Common myeloid progenitor, CD34-positive (primary cell): ENCODE results near the gene SERTAD1.

Experiments used
- CTCF ChIA-PET: fragments of 350-600 bp; sonication (Branson Sonifier 250); formaldehyde crosslinking; loops from one replicate; lab custom pipeline; 2021; ENCODE audit warnings: antibody characterized with exemption; lab: Charles Lee
- POLR2A ChIA-PET: fragments of 350-600 bp; sonication (Branson Sonifier 250); formaldehyde crosslinking; loops from one replicate; lab custom pipeline; 2021; ENCODE audit warnings: antibody characterized with exemption; lab: Charles Lee
- DNase-seq, 3 donors: peaks; one replicate each; pipeline versions ENCODE4 v3.0.0 to v3.0.0-alpha.2; 2013
- H3K27ac ChIP-seq, 2 experiments: 1 replicate in 1 of 2; 2 replicates in 1 of 2; pipeline ENCODE4 v1.7.0; 2013; ENCODE audit warnings: inconsistent platforms in 2 of 2, low read length in 2 of 2, mild to moderate bottlenecking in 2 of 2, low read depth in 1 of 2, moderate library complexity in 1 of 2; ENCODE audit not compliant: severe bottlenecking in 2 of 2, insufficient read depth in 1 of 2, poor library complexity in 1 of 2
- H3K27me3 ChIP-seq, 5 experiments: replicated peaks in 2 of 5; 1 replicate in 3 of 5; 2 replicates in 2 of 5; pipeline versions ENCODE4 v1.6.1 to v1.7.0; 2013; ENCODE audit warnings: low read length in 4 of 5, mild to moderate bottlenecking in 2 of 5, moderate library complexity in 2 of 5, inconsistent platforms in 1 of 5; ENCODE audit not compliant: insufficient read depth in 5 of 5, control insufficient read depth in 4 of 5
- H3K36me3 ChIP-seq, 4 experiments: 1 replicate in 2 of 4; 2 replicates in 2 of 4; pipeline versions ENCODE4 v1.6.1 to v1.7.0; 2013; ENCODE audit warnings: low read length in 3 of 4, control low read depth in 1 of 4, mild to moderate bottlenecking in 1 of 4; ENCODE audit not compliant: control insufficient read depth in 4 of 4, insufficient read depth in 4 of 4
- H3K4me1 ChIP-seq, 4 experiments: 1 replicate in 3 of 4; 2 replicates in 1 of 4; pipeline versions ENCODE4 v1.6.1 to v1.7.1; 2013; ENCODE audit warnings: low read length in 3 of 4, mild to moderate bottlenecking in 3 of 4, control low read depth in 1 of 4, inconsistent platforms in 1 of 4, moderate library complexity in 1 of 4; ENCODE audit not compliant: control insufficient read depth in 4 of 4, insufficient read depth in 4 of 4; ENCODE audit errors: control extremely low read depth in 1 of 4
- H3K4me3 ChIP-seq, 7 experiments: 1 replicate in 4 of 7; 2 replicates in 3 of 7; pipeline versions ENCODE4 v1.5.1 to v1.7.0; 2013; ENCODE audit warnings: mild to moderate bottlenecking in 7 of 7, low read length in 6 of 7, moderate library complexity in 6 of 7, inconsistent platforms in 2 of 7, low read depth in 2 of 7, control low read depth in 1 of 7; ENCODE audit not compliant: insufficient read depth in 4 of 7, control insufficient read depth in 1 of 7; ENCODE audit errors: extremely low read depth in 1 of 7
- H3K9me3 ChIP-seq, 5 experiments: 1 replicate in 4 of 5; 2 replicates in 1 of 5; pipeline versions ENCODE4 v1.6.1 to v1.7.1; 2013; ENCODE audit warnings: low read length in 4 of 5, mild to moderate bottlenecking in 2 of 5, inconsistent platforms in 1 of 5, low read depth in 1 of 5, moderate library complexity in 1 of 5; ENCODE audit not compliant: control insufficient read depth in 4 of 5, insufficient read depth in 2 of 5; ENCODE audit errors: control extremely low read depth in 1 of 5
- WGBS: methylation state at CpG from one replicate; pipeline ENCODE4 v1.1.5; 2013; ENCODE audit not compliant: insufficient coverage; 5-methylcytosine and 5-hydroxymethylcytosine counted together

The SERTAD1 gene

DNA sequence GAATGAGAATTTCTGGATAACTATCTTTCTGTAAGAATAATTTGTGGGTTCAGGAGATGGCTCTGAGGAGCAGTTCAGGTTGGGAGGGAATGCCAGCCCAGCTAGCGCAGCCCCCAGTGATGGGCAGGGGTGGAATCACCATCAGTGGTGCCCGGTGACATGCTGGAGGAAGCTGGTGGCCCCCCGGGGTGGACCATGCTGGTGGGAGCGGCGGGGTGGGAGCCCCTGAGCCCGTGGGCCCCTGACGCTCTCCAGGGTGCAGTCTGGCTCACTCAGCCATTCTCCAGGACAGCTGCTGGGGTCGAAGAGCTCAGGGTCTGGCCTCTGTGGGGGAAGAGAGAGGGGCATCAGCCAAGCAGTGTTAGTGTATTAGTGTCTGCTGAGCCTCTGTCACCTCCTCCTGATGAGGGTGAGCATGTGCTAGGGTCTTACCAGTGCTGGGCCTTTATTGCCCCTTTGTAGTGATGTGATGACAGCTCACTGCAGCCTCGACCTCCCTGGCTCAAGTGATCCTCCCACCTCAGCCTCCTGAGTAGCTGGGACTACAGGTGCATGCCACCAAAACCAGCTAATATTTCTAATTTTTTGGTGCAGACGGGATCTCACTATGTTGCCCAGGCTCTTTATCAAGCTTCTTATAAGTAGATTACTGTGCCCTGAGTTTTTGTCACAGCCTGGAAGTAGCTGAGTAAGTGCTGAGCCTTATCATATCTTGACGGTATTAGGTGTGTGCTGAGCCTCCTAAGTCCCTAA lies 46.2 kb downstream of the SERTAD1 start:
- DNase-seq = no peak
- Histone ChIP-seq H3K27me3 (no peaks in the 10 kb centered on the region), H3K4me3 (no peak overlapping the region), H3K9me3 (no peaks in the 10 kb centered on the region), H3K4me1 (peaks cover 0 to 4% (median 2%) of the 10 kb centered on the region in 4 experiments), H3K36me3 (peaks cover 0 to 23% (median 14%) of the 10 kb centered on the region in 4 experiments), H3K27ac (no peak overlapping the region)
- 89% methylated on average over 7 of the region's 11 CpGs for WGBS
- CTCF ChIA-PET = interaction anchor here (0.9 kb wide), 1 partner anchor 10 kb away, joined by 3 read pairs; no protein-coding TSS in a partner anchor
- POLR2A ChIA-PET = no interaction called here

DNA sequence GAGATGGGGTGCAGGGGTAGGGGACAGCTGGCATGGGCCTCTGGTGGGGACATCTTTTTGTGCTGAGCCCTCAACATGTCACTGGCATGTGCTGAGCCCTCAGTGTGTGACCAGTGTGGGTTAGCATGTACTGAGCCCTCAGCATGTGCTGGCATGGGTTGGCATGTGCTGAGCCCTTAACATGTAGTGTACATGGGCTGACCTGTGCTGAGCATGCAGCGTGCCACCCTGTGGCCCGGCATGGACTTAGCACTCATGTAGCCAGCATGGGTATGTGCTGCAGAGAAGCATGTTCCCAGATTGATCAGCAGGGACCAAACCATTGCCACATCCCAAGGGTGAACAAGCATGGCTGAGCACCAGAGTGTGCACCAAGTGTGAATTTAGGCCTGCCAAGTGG lies 47.3 kb downstream of the SERTAD1 start:
- WGBS = 91% methylated on average over 2 of the region's 2 CpGs
- H3K36me3 ChIP-seq = peaks cover 2 to 30% (median 20%) of the 10 kb centered on the region in 4 experiments
- H3K27ac ChIP-seq = no peak overlapping the region
- H3K4me3 ChIP-seq = no peak overlapping the region
- H3K27me3 ChIP-seq = no peaks in the 10 kb centered on the region
- ChIA-PET CTCF (no interaction called here), POLR2A (no interaction called here)
- H3K9me3 ChIP-seq = no peaks in the 10 kb centered on the region
- peaks cover 0 to 8% (median 4%) of the 10 kb centered on the region in 4 experiments for H3K4me1 ChIP-seq
- peak in 1 of 3 donors; percentile 15 for DNase-seq

DNA sequence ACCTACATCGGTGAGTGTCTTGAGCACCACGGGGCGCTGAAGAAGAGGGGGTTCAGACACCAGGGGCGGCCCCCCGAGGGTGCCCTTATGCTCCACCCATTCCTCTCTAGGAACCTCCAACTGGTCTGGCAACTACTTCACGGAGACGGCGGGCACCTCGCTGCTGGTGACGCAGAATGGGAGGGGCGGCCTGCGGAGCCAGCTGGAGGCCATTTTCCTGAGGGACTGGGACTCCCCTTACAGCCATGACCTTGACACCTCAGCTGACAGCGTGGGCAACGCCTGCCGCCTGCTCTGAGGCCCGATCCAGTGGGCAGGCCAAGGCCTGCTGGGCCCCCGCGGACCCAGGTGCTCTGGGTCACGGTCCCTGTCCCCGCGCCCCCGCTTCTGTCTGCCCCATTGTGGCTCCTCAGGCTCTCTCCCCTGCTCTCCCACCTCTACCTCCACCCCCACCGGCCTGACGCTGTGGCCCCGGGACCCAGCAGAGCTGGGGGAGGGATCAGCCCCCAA lies 47.9 kb downstream of the SERTAD1 start:
- peaks cover 2 to 31% (median 21%) of the 10 kb centered on the region in 4 experiments for H3K36me3 ChIP-seq
- no peaks in the 10 kb centered on the region for H3K9me3 ChIP-seq
- H3K27ac ChIP-seq = no peak overlapping the region
- WGBS = 97% methylated on average over 19 of the region's 25 CpGs
- DNase-seq = no peak
- H3K27me3 ChIP-seq = no peaks in the 10 kb centered on the region
- peaks cover 0 to 12% (median 4%) of the 10 kb centered on the region in 4 experiments for H3K4me1 ChIP-seq
- ChIA-PET CTCF (no interaction called here), POLR2A (no interaction called here)
- no peak overlapping the region for H3K4me3 ChIP-seq

DNA sequence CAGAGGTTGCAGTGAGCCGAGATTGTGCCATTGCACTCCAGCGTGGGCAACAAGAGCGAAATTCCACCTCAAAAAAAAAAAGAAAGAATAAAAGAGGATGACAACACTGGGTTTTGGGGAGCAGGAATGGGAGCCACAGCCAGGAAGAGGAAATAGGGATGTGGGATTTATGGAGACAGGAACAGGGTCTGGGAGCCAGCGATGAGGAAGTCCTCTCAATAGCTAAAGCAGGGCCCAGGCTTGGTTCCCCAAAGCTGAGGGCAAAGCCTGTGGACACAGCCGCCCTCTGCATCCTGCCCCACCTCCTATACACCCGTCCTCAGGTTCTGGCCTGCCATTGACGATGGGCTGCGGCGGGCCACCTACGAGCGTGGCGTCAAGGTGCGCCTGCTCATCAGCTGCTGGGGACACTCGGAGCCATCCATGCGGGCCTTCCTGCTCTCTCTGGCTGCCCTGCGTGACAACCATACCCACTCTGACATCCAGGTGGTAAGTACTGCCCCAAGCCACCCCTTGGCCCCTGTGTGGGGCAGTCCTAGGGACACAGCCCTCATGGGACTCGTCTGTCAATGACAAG lies 49.4 kb downstream of the SERTAD1 start:
- H3K4me1 ChIP-seq = peaks cover 0 to 19% (median 5%) of the 10 kb centered on the region in 4 experiments
- 95% methylated on average over 14 of the region's 17 CpGs for WGBS
- no peak overlapping the region for H3K27ac ChIP-seq
- POLR2A ChIA-PET = no interaction called here
- H3K36me3 ChIP-seq = peaks cover 4 to 46% (median 28%) of the 10 kb centered on the region in 4 experiments
- no peak overlapping the region for H3K4me3 ChIP-seq
- H3K9me3 ChIP-seq = no peaks in the 10 kb centered on the region
- H3K27me3 ChIP-seq = no peaks in the 10 kb centered on the region
- CTCF ChIA-PET = no interaction called here
- DNase-seq = no peak

DNA sequence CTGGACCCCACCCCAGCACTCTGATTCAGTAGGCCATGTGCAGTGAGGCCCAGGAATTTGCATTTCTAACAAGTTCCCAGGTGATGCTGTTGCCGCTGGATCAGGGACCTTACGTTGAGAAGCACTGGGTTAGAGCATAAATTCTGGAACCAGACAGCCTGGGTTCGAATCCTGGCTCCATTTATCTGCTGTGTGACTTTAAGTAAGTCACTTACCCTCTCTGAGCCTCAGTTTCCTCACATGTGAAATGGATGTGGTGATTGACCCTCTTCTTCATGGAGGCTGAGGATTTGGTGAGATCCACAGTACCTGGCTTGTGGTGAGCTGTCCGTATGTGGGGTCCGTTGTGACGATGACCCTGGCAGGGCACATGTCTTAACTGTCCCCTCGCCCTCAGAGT lies 51.7 kb downstream of the SERTAD1 start:
- Histone ChIP-seq H3K36me3 (peaks cover 4 to 51% (median 33%) of the 10 kb centered on the region in 4 experiments), H3K9me3 (no peaks in the 10 kb centered on the region), H3K27me3 (no peaks in the 10 kb centered on the region), H3K27ac (no peak overlapping the region), H3K4me3 (no peak overlapping the region), H3K4me1 (peaks cover 0 to 28% (median 12%) of the 10 kb centered on the region in 4 experiments)
- ChIA-PET CTCF (no interaction called here), POLR2A (no interaction called here)
- no peak for DNase-seq
- 94% methylated on average over 7 of the region's 7 CpGs for WGBS

DNA sequence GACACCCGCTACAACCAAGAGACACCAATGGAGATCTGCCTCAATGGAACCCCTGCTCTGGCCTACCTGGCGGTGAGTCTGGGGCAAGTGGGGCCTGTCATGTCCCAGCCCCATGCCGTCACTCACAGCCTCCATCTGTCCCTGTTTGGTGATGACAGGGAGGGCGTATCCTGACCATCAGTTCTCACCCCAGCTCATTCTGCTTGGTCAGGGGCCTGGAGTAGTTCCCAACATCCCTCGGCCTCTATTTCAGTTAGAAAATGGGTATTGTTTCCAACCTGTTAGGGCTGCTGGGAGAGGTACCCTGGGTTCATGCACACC lies 54.0 kb downstream of the SERTAD1 start:
- 98% methylated on average over 5 of the region's 5 CpGs for WGBS
- ChIA-PET CTCF (interaction anchor here (0.8 to 2.1 kb wide), 3 partner anchors 9 to 27 kb away, joined by 3 to 5 read pairs (median 5); no protein-coding TSS in a partner anchor), POLR2A (no interaction called here)
- peaks cover 4 to 49% (median 22%) of the 10 kb centered on the region in 4 experiments for H3K36me3 ChIP-seq
- no peaks in the 10 kb centered on the region for H3K9me3 ChIP-seq
- no peaks in the 10 kb centered on the region for H3K27me3 ChIP-seq
- no peak overlapping the region for H3K27ac ChIP-seq
- no peak overlapping the region for H3K4me3 ChIP-seq
- DNase-seq = no peak
- H3K4me1 ChIP-seq = peaks cover 0 to 31% (median 12%) of the 10 kb centered on the region in 4 experiments
